HCT116 (cell line): ENCODE data around the gene CIB4. TPM values are rescaled to one million over a fixed set of nuclear protein-coding genes. Genes with fewer than 3 reads are reported as not detected.

Experiments
- ATAC-seq: fragments of 200-7000 bp; cut with Tn5 transposase; 2 replicates; pipeline ENCODE4 v1.9.1; 2020; ENCODE audit warnings: mild to moderate bottlenecking, moderate library complexity
- BruUV-seq: library from RNA; stranded (reverse); fragments of 400-500 nt; replicated peaks from 2 replicates; lab custom pipeline; 2021; lab: Mats Ljungman, UMichigan
- CTCF ChIA-PET: fragments of 300-600 bp; sonication (Branson Sonifier 250); formaldehyde crosslinking; loops from one replicate; lab custom pipeline; 2021; ENCODE audit warnings: antibody characterized with exemption; lab: Charles Lee
- POLR2A ChIA-PET: fragments of 300-600, 350-600 bp; sonication (Branson Sonifier 250); formaldehyde crosslinking; loops from one replicate; lab custom pipeline; 2021; ENCODE audit warnings: antibody characterized with exemption; lab: Charles Lee
- RAD21 ChIA-PET, 2 experiments: fragments of 300-600 bp; sonication (Branson Sonifier 250); formaldehyde crosslinking; loops; one replicate each; lab custom pipeline; 2023; ENCODE audit warnings: low total read pairs in 2 of 2; ENCODE audit not compliant: uncharacterized antibody in 2 of 2, unreplicated experiment in 2 of 2, low non-redundant PET in 1 of 2; lab: Charles Lee
- DNase-seq: peaks from one replicate; pipeline ENCODE4 v3.0.0-alpha.2; 2010; ENCODE audit warnings: low read depth, low spot score
- H2AFZ ChIP-seq: fragments of 200-600 bp; shearing (Covaris generic), sonication (generic); 2 replicates; pipeline ENCODE4 v1.6.1; 2017; ENCODE audit warnings: low read depth, mixed run types, mixed read lengths, antibody characterized with exemption, low read length; ENCODE audit not compliant: poor library complexity, severe bottlenecking
- H3K27ac ChIP-seq: 2 replicates; pipeline ENCODE4 v1.5.1; 2012; ENCODE audit warnings: low read depth, low read length
- H3K27me3 ChIP-seq: fragments of 200-600 bp; sonication (generic); 2 replicates; pipeline ENCODE4 v1.6.1; 2016; ENCODE audit warnings: mixed run types, low read length, mixed read lengths; ENCODE audit not compliant: insufficient read depth
- H3K36me3 ChIP-seq, 2 experiments: fragments of 200-500 bp in 1 of 2; fragments of 200-600 bp in 1 of 2; sonication (Bioruptor generic) in 1 of 2; sonication (generic) in 1 of 2; 2 replicates each; pipeline versions ENCODE4 v1.5.1 to v1.6.1; 2014 to 2016; ENCODE audit warnings: low read length in 2 of 2, inconsistent platforms in 1 of 2, mixed read lengths in 1 of 2, mixed run types in 1 of 2; ENCODE audit not compliant: insufficient read depth in 2 of 2, control insufficient read depth in 1 of 2
- H3K4me1 ChIP-seq, 2 experiments: fragments of 200-600 bp in 1 of 2; sonication (generic) in 1 of 2; 2 replicates each; pipeline versions ENCODE4 v1.5.1 to v1.6.1; 2012 to 2017; ENCODE audit warnings: low read length in 2 of 2, inconsistent platforms in 1 of 2, mild to moderate bottlenecking in 1 of 2, mixed read lengths in 1 of 2, mixed run types in 1 of 2, moderate library complexity in 1 of 2; ENCODE audit not compliant: insufficient read depth in 2 of 2, control insufficient read depth in 1 of 2
- H3K4me2 ChIP-seq: fragments of 200-600 bp; sonication (generic); 2 replicates; pipeline ENCODE4 v1.6.1; 2017; ENCODE audit warnings: mixed run types, low read length, mixed read lengths
- H3K4me3 ChIP-seq, 2 experiments: fragments of 200-600 bp in 1 of 2; sonication (generic) in 1 of 2; replicated peaks in 1 of 2; 2 replicates each; pipeline ENCODE4 v1.5.1; 2011 to 2016; ENCODE audit warnings: low read length in 2 of 2, control low read depth in 1 of 2, low read depth in 1 of 2, mild to moderate bottlenecking in 1 of 2, mixed read lengths in 1 of 2, mixed run types in 1 of 2
- H3K79me2 ChIP-seq: fragments of 200-600 bp; sonication (generic); 2 replicates; pipeline ENCODE4 v1.6.1; 2017; ENCODE audit warnings: mild to moderate bottlenecking, mixed run types, low read length, moderate library complexity, mixed read lengths; ENCODE audit not compliant: insufficient read depth
- H3K9ac ChIP-seq: fragments of 200-600 bp; sonication (generic); 2 replicates; pipeline ENCODE4 v1.6.1; 2016; ENCODE audit warnings: low read length, mixed read lengths
- H3K9me2 ChIP-seq: fragments of 200-600 bp; sonication (generic), shearing (Covaris generic); 2 replicates; pipeline ENCODE4 v1.6.1; 2017; ENCODE audit warnings: mixed run types, mild to moderate bottlenecking, moderate library complexity; ENCODE audit not compliant: insufficient read depth
- H3K9me3 ChIP-seq, 2 experiments: fragments of 200-500 bp in 1 of 2; fragments of 200-600 bp in 1 of 2; sonication (Bioruptor generic) in 1 of 2; sonication (generic) in 1 of 2; 2 replicates each; pipeline ENCODE4 v1.6.1; 2014 to 2017; ENCODE audit warnings: low read length in 2 of 2, mixed read lengths in 2 of 2, inconsistent platforms in 1 of 2, low read depth in 1 of 2, mild to moderate bottlenecking in 1 of 2, mixed run types in 1 of 2, moderate library complexity in 1 of 2; ENCODE audit not compliant: control insufficient read depth in 1 of 2, insufficient read depth in 1 of 2
- H4K20me1 ChIP-seq: fragments of 200-600 bp; sonication (generic), shearing (Covaris generic); 2 replicates; pipeline ENCODE4 v1.6.1; 2017; ENCODE audit warnings: mixed run types, mild to moderate bottlenecking, moderate library complexity; ENCODE audit not compliant: insufficient read depth
- ELF1 ChIP-seq: IDR thresholded peaks from 2 replicates; pipeline ENCODE4 v1.6.1; 2012; ENCODE audit warnings: low read depth, borderline replicate concordance
- EZH2 ChIP-seq: fragments of 200-600 bp; sonication (generic); IDR thresholded peaks from 2 replicates; pipeline ENCODE4 v1.6.1; 2017; ENCODE audit warnings: antibody characterized with exemption, mixed run types
- FOSL1 ChIP-seq: IDR thresholded peaks from 2 replicates; pipeline ENCODE4 v1.6.1; 2012; ENCODE audit warnings: low read depth
- POLR2A ChIP-seq: IDR thresholded peaks from 2 replicates; pipeline ENCODE4 v1.7.0; 2011; ENCODE audit warnings: borderline replicate concordance; ENCODE audit not compliant: insufficient read depth, insufficient read length; ENCODE audit errors: extremely low read depth
- SIN3A ChIP-seq: IDR thresholded peaks from 2 replicates; pipeline ENCODE4 v1.6.1; 2012; ENCODE audit warnings: low read depth
- SP1 ChIP-seq: IDR thresholded peaks from 2 replicates; pipeline ENCODE4 v1.6.1; 2012; ENCODE audit warnings: low read depth
- intact Hi-C: fragments of 100-400 bp; cut with micrococcal nuclease; formaldehyde crosslinking; loops from 2 replicates; pipeline ENCODE4 v1.10.0; 2022
- total RNA-seq: library from RNA; stranded (reverse); gene quantifications from one replicate; pipeline ENCODE4 v1.2.1, GENCODE V29; 2021; ENCODE audit not compliant: unreplicated experiment
- TF ChIP-seq, protein P1 (sequence below), 3 experiments: fragments of 200-600 bp in 1 of 3; sonication (generic) in 1 of 3; IDR thresholded peaks in 2 of 3; conservative IDR thresholded peaks in 1 of 3; 2 replicates each; pipeline ENCODE4 v1.5.1; 2012 to 2017; ENCODE audit warnings: low read depth in 2 of 3, low read length in 2 of 3, antibody characterized with exemption in 1 of 3, borderline replicate concordance in 1 of 3, control low read depth in 1 of 3, mild to moderate bottlenecking in 1 of 3, mixed read lengths in 1 of 3, mixed run types in 1 of 3, moderate library complexity in 1 of 3; ENCODE audit not compliant: insufficient read depth in 1 of 3
- TF ChIP-seq, protein P2 (sequence below): IDR thresholded peaks from 2 replicates; pipeline ENCODE4 v1.6.1; 2012
- TF ChIP-seq, protein P3 (sequence below): IDR thresholded peaks from 2 replicates; pipeline ENCODE4 v1.6.1; 2011; ENCODE audit warnings: mild to moderate bottlenecking, low read length, moderate library complexity; ENCODE audit not compliant: insufficient replicate concordance; ENCODE audit errors: extremely low read depth
- TF ChIP-seq, protein P4 (sequence below): IDR thresholded peaks from 2 replicates; pipeline ENCODE4 v1.6.1; 2012; ENCODE audit warnings: low read depth

Gene CIB4
- total RNA-seq, 1 experiment from 2014 or later = not detected

DNA sequence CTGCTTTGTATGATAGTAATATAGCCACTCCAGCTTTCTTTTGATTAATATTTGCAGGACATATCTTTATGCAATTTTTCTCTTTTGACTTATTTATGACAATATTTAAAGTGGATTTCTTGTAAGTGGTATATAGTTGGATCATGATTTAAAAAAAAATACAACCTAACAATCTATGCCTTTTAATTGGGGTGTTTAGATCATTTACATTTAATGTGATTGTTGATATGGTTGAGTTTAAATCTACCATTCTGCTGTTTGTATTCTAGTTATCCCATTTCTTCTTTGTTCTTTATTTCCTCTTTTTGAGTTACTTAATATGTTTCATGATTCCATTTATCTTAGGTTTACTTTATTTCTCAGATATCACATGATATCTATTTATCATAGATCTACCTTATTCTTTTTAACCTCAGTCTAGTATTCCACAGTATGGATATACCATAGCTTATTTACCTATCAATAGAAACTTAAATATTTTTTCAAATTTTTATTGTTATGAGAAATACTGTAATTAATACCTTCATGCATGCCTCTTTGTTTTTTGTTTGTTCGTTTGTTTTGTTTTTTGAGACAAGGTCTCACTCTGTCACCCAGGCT is 19.3 kb upstream of the CIB4 start:
- no peaks in the 10 kb centered on the region for H4K20me1 ChIP-seq
- TF ChIP-seq FOSL1 (no peak), EZH2 (no peak)
- TF ChIP-seq, all 23 proteins: peak for 0
- intact Hi-C loops = no loop called here
- Histone ChIP-seq H3K4me1 (no peaks in the 10 kb centered on the region), H3K4me2 (no peak overlapping the region), H3K79me2 (no peaks in the 10 kb centered on the region), H3K9me3 (peaks cover 16 to 17% of the 10 kb centered on the region in 2 experiments; a peak in 3 of 4 replicates), H3K9ac (no peak overlapping the region), H3K27me3 (no peaks in the 10 kb centered on the region), H3K9me2 (no peaks in the 10 kb centered on the region), H3K36me3 (no peaks in the 10 kb centered on the region), H3K4me3 (no peak overlapping the region), H3K27ac (no peak overlapping the region), H2AFZ (no peak overlapping the region)
- CTCF ChIA-PET = no interaction called here
- no peak for DNase-seq
- no TSS peak for BruUV-seq
- RAD21 ChIA-PET = no interaction called here
- POLR2A ChIA-PET = no interaction called here
- no peak for ATAC-seq

DNA sequence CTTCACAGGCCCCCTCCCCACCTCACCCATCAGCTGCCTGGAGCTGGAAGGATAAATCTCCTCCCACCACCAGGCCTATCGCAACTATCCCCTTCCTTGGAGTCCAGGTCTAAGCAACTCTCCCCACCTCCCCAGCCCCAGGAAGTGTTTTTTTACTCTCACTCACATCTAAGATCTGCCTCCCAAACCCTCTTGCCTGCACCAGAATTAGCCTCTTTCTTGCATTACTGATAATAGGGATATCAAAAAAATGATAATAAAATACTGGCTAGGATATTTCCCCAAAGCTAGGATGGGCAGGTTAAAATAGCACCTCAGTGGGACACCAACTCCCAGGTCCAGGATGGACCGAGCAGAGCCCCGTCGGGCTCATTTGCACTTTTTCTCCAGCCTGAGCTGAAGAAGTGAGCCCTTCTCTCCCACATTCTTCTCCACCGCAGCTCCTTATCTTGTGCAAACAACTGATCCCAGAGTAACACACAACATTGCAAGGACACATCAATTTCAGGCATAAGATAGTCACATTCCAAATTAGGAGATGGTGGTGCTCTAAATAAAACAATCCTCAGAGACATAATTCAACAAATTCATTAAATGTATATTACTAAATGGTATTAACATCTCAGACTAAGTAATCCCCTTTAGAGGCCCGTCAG is 17.7 kb upstream of the CIB4 start:
- POLR2A ChIA-PET = no interaction called here
- Histone ChIP-seq H3K27me3 (no peaks in the 10 kb centered on the region), H3K4me3 (no peak overlapping the region), H3K9me3 (peaks cover 16 to 17% of the 10 kb centered on the region in 2 experiments; a peak in 3 of 4 replicates), H3K36me3 (no peaks in the 10 kb centered on the region), H3K27ac (no peak overlapping the region), H4K20me1 (no peaks in the 10 kb centered on the region), H3K9me2 (no peaks in the 10 kb centered on the region), H2AFZ (no peak overlapping the region), H3K79me2 (no peaks in the 10 kb centered on the region), H3K4me2 (no peak overlapping the region), H3K4me1 (no peaks in the 10 kb centered on the region), H3K9ac (no peak overlapping the region)
- DNase-seq (no peak), ATAC-seq (no peak)
- RAD21 ChIA-PET = no interaction called here
- intact Hi-C loops = no loop called here
- no TSS peak for BruUV-seq
- CTCF ChIA-PET = no interaction called here
- TF ChIP-seq POLR2A = no peak
- TF ChIP-seq, protein P1, sequence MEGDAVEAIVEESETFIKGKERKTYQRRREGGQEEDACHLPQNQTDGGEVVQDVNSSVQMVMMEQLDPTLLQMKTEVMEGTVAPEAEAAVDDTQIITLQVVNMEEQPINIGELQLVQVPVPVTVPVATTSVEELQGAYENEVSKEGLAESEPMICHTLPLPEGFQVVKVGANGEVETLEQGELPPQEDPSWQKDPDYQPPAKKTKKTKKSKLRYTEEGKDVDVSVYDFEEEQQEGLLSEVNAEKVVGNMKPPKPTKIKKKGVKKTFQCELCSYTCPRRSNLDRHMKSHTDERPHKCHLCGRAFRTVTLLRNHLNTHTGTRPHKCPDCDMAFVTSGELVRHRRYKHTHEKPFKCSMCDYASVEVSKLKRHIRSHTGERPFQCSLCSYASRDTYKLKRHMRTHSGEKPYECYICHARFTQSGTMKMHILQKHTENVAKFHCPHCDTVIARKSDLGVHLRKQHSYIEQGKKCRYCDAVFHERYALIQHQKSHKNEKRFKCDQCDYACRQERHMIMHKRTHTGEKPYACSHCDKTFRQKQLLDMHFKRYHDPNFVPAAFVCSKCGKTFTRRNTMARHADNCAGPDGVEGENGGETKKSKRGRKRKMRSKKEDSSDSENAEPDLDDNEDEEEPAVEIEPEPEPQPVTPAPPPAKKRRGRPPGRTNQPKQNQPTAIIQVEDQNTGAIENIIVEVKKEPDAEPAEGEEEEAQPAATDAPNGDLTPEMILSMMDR (IDR thresholded peaks at IDR 0.05 in 2 of 3, conservative IDR thresholded peaks at IDR 0.05 in 1 of 3; ENCODE audit: borderline replicate concordance in 1 of 3, insufficient read depth in 1 of 3, low read depth in 2 of 3, low read length in 2 of 3) = no peak
- no peak for TF ChIP-seq SIN3A
- TF ChIP-seq, protein P2, sequence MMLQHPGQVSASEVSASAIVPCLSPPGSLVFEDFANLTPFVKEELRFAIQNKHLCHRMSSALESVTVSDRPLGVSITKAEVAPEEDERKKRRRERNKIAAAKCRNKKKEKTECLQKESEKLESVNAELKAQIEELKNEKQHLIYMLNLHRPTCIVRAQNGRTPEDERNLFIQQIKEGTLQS = no peak
- TF ChIP-seq ELF1 = no peak
- TF ChIP-seq, protein P3, sequence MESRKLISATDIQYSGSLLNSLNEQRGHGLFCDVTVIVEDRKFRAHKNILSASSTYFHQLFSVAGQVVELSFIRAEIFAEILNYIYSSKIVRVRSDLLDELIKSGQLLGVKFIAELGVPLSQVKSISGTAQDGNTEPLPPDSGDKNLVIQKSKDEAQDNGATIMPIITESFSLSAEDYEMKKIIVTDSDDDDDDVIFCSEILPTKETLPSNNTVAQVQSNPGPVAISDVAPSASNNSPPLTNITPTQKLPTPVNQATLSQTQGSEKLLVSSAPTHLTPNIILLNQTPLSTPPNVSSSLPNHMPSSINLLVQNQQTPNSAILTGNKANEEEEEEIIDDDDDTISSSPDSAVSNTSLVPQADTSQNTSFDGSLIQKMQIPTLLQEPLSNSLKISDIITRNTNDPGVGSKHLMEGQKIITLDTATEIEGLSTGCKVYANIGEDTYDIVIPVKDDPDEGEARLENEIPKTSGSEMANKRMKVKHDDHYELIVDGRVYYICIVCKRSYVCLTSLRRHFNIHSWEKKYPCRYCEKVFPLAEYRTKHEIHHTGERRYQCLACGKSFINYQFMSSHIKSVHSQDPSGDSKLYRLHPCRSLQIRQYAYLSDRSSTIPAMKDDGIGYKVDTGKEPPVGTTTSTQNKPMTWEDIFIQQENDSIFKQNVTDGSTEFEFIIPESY = no peak
- TF ChIP-seq, protein P4, sequence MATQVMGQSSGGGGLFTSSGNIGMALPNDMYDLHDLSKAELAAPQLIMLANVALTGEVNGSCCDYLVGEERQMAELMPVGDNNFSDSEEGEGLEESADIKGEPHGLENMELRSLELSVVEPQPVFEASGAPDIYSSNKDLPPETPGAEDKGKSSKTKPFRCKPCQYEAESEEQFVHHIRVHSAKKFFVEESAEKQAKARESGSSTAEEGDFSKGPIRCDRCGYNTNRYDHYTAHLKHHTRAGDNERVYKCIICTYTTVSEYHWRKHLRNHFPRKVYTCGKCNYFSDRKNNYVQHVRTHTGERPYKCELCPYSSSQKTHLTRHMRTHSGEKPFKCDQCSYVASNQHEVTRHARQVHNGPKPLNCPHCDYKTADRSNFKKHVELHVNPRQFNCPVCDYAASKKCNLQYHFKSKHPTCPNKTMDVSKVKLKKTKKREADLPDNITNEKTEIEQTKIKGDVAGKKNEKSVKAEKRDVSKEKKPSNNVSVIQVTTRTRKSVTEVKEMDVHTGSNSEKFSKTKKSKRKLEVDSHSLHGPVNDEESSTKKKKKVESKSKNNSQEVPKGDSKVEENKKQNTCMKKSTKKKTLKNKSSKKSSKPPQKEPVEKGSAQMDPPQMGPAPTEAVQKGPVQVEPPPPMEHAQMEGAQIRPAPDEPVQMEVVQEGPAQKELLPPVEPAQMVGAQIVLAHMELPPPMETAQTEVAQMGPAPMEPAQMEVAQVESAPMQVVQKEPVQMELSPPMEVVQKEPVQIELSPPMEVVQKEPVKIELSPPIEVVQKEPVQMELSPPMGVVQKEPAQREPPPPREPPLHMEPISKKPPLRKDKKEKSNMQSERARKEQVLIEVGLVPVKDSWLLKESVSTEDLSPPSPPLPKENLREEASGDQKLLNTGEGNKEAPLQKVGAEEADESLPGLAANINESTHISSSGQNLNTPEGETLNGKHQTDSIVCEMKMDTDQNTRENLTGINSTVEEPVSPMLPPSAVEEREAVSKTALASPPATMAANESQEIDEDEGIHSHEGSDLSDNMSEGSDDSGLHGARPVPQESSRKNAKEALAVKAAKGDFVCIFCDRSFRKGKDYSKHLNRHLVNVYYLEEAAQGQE = no peak
- TF ChIP-seq SP1 = no peak
